Measurements from ENCODE around the gene FAM228B.
"Not testable (repeated sequence)": the region's sequence is repeated elsewhere in the genome, so short reads cannot be mapped to it uniquely, and the experiment has no call there.

FAM228B gene

DNA sequence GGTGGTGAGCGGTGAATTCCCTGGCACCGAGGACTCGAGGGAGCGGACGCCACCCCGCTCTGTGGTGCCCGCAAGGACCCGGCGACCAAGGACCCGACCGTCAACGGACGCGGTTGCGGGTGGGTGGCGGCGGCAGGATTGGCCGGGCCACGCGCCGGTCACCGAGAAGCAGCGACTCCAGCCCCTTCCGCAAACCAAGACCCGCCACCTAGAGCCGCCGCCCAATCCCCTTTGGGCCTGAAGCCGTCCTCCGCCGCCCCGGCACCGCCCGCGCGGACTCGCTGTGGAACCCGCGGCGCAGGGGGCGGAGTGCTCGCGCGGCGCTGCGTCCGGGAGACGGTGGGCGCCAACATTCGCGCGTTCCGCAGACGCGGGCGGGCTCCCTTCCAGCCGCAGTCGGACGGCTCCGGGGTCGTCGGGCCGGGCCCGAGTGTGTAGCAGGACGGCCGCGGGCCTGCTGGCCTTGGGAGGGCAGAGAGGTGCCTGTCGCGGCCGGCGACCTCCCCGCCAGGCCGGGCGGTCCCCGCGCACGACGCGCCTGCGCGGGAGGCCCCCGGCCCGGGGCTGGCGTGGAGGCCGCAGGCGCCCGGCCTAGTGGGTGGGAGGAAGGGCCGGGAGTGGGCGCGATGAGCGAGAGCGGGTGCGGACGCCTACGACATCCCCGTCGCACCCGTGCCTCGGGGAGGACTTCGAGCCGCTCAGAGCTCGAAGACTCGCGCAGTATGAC lies at the start of gene FAM228B, which contains the start of gene PFN4:
FAM228B (plus strand) TSS at position 275 of the 727 bp plus-strand sequence. CDS start 893 bp downstream, outside the sequence.
PFN4 (minus strand) TSS at position 140 of the 727 bp plus-strand sequence. CDS start 799 bp downstream, outside the sequence.
- DNase-seq = peak; percentile 79 to 98 (median 88)
- intact Hi-C loops (cut with DNase I) = loop anchor here (2.0 kb wide), 1 partner anchor 39 kb away; the partner anchor contains the start of gene TP53I3

DNA sequence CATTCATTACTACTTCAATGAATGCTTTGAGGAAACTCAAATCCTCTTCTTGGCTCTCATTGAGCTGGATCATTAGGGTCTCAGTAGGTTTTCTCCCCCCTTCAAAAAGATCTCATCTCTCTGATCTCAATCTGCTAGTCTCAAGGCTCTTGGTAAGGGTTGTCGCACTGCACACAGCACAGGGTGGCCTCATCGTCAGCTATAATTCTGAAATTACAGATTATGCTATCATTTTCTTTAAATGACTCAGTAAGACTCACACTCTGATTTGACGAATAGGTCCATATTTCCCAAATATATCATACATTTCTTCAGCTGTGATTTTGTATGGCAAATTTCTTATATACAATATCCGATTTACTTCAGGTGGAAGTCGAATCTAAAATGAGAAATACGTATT lies 49.5 kb upstream of the FAM228B start:
- intact Hi-C loops (cut with DNase I) = no loop called here
- DNase-seq = no peak

DNA sequence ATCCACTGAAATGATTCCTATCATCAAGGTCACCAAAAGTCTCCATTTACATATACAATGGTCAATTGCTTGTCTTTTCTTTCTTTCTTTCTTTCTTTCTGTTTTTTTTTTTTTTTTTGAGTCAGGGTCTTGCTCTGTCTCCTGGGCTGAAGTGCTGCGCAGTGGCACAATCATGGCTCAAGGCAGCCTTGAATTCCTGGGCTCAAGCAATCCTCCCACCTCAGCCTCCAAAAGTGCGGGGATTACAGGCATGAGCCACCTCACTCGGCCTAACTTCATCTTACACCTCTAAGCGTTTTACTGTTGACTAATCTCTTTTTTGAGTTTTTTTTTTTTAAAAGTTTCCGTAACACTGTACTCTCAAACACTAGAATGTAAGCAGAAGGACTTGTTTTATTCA lies 48.0 kb upstream of the FAM228B start:
- DNase-seq = no peak
- intact Hi-C loops (cut with DNase I) = no loop called here

DNA sequence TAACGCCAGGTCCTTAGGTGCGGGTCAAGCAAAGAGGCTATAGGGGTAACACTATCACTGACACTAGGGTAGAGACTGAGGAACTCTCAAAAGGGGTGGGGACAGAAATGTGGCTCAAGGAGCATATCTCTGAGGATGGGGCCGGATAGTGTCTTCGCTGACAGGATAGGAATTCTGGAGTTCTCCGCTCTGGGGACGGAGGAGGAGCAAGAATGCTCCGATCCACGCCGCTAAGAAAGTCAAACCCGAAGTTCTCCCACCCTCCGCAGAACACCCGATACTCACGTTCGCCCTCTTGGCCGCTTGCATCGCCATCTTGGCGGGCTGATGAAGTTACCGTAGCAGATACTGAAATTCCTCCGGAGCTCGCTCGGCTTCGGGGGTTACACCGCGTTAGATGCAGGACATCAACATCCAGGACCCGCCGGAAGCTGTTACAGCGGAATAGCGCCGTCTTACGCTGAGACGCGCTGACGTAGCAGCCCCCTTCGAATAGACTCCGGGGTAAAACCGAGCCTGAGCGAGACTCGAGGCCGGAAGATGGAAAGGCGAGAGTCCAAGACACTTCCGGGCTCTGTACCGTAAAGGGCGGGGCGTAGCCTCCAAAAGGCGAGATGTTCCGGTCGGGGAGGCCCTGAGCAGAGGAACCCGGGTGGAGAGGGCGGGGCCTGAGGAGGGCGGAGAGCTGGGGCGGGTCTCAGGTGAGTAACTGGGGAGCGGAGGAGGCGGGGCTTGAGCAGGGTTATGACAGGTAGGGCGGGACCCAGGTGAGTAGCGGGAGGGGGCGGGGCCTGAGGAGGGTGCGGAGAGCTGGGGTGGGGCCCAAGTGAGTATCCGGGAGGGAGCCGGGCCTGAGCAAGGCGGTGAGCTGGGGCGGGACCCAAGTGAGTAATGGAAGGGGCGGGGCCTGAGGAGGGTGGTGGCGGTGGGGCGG lies 47.1 kb upstream of the FAM228B start, which contains the start of gene SF3B6:
SF3B6 (minus strand) TSS at position 412 of the 934 bp plus-strand sequence; CDS start at position 315, 97 bp downstream.
- DNase-seq = peak; percentile 90 to 99 (median 96)
- intact Hi-C loops (cut with DNase I) = loop anchor here (2.0 kb wide), 1 partner anchor 149 kb away; the partner anchor contains the start of gene ATAD2B

DNA sequence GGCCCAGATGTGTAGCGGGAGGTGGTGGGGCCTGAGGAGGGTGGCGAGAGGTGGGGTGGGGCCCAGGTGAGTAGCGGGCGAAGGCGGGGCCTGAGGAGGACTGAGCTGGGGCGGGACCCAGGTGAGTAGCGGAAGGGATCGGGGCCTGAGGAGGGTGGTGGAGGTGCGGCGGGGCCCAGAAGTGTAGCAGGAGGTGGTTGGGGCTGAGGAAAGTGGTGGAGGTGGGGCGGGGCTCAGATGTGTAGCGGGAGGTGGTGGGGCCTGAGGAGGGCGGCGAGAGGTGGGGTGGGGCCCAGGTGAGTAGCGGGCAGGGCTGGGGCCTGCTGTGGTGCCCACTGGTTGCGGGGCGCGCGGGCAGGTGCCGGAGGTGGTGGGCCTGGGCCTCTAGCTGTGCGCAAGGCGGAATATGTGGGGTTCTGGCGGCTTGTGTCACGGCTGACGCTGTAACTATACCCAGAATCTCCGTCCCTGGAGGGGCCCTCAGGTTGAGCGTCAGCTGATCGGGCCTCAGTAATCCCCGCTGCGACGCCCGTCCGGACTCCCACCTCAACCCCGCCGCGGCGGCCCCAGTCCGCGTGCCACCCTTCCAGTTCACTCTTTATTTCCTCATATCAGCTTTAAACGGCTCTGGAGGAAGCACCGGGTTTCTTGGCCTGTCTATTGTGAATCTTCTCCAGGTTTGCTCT lies 46.3 kb upstream of the FAM228B start:
- DNase-seq = peak in 6 of 10 donors; percentile 21 to 88 (median 53)
- intact Hi-C loops (cut with DNase I) = loop anchor here (2.0 kb wide), 1 partner anchor 150 kb away; the partner anchor contains the start of gene ATAD2B

DNA sequence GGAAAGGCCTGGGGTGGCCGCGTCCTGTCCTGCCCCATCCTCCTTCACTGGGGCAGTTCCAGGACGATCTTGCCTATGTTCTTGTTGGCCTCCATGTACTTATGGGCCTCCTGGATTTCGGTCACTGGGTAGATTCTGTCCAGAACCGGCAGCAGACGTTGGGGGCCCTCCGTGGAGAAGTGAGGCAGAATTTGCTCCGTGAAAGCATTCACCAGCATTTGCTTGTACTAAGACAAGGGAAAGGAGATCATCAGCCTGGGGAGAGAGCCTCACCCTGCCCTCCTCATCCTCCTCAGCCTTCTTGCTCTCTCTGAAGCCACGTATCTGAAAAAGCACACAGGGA lies 45.8 kb upstream of the FAM228B start:
- DNase-seq = no peak
- intact Hi-C loops (cut with DNase I) = loop anchor here (2.0 kb wide), 1 partner anchor 151 kb away; the partner anchor contains the start of gene ATAD2B

DNA sequence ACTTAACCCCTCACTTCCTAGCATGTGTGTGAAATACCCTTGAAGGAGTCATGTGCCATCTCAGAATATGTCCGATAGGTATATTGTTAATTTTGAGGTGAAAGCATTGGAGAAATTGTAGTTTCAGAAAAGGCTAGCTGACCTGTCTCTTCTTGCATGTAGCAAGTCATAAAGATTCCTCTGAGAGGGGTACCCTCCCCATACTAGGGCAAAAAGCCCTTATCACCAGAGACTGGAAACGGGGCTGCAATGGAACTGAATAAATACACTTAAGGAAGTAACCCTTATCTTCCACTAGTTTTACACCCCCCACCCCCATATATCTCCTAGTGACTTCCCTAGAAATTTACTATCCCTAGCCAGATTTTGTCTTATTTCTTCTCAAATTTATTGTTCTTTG lies 45.4 kb upstream of the FAM228B start:
- intact Hi-C loops (cut with DNase I) = loop anchor here (2.0 kb wide), 1 partner anchor 151 kb away; the partner anchor contains the start of gene ATAD2B

DNA sequence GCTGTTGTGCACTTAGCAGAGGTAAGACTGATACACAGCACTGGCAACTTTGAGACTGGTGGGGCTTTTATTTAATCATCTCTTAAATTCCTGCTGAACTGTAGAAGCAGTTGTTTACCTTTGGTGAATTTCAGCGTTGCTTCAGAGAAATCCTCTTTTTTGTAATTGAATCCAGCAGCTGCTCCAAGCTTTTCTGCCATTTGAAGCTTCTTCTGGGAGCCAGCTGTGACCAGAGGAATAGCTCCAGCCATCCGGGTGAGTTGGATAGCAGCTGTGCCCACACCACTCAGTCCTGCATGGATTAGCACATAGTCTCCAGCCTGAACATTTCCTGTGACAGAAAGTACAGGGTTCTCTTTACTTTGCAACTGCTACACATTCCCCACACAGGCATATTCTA lies 42.6 kb upstream of the FAM228B start:
- no peak for DNase-seq
- intact Hi-C loops (cut with DNase I) = no loop called here

More for the DNA sequence above, 45.4 kb upstream of the FAM228B start:
- DNase-seq = no peak

DNA sequence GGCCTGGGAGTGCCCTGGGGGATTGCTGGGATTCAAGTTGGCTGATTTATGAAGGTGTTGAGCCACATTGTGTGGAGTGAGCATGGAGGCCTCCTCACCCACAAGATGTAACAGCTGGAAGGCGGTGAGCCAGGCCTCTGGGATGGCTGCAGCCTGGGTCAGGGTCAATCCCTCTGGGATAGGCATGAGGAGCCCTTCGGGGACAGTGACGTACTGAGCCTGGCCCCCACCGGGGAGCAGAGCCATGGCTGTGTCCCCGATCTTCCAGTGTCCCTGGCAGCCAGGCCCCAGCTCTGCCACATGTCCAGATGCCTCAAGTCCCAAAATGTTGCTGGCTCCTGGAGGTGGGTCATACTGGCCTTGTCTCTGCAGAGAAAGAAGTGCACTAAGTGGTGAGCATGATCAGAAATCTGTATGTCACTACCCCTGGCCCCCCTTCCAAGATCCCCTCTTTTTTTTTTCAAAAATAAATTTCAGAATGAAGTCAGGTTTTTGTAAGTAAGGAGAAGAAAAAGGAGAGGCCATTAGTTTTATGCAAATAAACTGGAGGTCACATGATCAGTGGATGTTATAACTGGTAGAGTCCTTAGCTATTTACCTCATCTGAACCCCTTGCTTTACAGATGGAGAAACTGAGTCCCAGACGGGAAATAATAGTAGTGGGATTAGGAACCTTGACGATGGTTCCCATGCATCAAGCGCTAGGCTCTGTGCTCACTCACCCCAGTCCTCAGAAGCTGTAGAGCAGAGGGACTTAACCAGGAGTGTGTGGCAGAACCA lies 40.3 kb upstream of the FAM228B start:
- intact Hi-C loops (cut with DNase I) = no loop called here
- no peak for DNase-seq

DNA sequence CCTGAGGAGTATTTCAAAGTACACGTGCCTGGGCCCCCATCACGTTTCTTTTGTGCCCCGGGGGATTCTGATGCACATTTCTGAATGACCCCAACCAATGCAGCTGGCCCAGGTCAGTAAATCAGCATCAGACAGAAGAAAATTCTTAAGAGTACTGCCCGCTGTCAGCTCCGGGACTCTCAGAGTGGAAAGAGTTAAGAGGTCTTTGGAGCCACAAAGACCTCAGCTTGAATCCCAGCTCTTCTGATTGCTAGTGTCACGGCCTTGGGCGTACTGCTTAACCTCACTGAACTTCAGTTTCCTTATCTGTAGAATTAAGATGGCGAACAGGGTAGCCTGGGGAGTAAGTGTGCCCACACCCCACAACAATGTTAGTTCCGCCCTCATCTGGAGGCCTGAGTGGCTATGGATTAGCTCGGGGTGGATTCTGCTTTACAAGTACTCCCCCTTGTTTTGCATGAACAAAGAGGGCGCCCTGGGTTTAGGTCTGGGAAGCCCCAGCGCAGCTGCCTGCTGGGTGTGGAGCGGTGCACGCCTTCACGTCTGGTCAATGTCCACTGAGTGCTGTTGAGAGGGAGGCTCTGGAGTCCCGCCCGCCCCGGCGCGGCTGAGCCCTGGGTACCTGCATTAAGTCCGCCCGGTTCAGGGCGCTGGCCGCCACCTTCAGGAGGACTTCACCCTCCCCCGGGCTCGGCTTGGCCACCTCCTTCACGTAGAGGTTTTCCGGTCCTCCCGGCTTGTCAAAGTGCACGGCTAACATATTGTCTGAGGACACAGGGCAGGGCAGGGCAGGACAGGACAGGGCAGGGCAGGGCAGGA lies 39.5 kb upstream of the FAM228B start:
- peak in 3 of 10 donors; percentile 19 to 73 (median 50) for DNase-seq

DNA sequence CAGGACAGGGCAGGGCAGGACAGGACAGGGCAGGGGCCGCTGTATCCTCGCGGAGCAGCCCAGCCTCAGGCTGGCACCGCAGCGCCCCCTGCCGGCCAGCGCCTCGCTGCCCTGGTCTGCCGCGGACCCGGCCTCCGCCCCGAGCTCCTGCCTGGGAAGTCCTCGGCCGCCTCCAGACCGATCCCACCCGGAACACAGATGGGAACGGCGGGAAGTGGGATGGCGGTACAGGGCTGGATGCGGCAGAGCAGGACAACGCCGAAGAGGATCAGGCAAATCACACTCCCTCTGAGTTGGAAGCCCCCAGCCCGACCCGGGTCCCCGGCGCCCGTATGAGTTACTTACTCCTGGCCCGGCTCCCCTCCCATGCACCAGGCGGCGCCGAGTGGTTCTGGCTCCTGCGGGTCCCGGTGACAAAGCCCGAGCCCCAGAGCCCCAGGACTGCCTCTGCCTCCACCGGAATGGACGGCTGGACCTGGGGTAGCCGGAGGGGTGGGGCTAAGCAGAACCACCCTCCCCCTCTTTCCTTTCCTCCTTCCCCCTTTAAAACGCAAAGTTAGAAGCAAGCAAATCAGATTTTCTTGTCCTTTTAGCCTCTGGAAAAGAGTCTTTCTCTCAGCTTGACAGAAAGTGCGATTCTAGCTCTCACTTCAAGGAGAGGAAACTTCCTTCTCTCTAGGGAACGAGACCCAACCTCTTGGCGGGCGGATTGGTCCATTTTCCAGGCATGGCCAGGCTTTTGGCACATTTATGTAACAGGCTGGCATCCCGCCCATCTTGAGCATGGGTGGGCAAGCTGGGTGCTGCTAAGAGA lies 38.7 kb upstream of the FAM228B start, which contains the start of gene TP53I3:
TP53I3 (minus strand) TSS at position 449 of the 814 bp plus-strand sequence. CDS start 508 bp downstream, outside the sequence.
- intact Hi-C loops (cut with DNase I) = loop anchor here (1.0 to 2.0 kb wide), 3 partner anchors 38 to 260 kb away; partner anchors contain the start of genes ATAD2B, FAM228B and PFN4
- peak; percentile 62 to 98 (median 80) for DNase-seq

More for the DNA sequence above, 39.5 kb upstream of the FAM228B start:
- intact Hi-C loops (cut with DNase I) = loop anchor here (1.0 to 2.0 kb wide), 3 partner anchors 39 to 259 kb away; partner anchors contain the start of genes ATAD2B, FAM228B and PFN4

DNA sequence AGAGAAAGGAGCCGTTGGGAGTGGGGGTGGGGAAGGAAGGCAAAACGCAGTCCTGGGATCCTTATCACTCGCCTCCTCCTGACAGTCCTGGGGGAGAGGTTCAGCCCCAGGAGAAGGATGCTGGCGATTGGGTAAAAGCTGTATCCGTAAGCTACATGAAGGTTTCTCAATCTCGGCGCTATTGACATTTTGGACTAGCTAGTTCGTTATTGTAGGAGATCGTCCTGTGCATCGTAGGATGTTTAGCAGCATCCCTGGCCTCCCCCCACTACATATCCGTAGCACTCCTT lies 38.1 kb upstream of the FAM228B start:
- no peak for DNase-seq
- intact Hi-C loops (cut with DNase I) = loop anchor here (2.0 kb wide), 2 partner anchors 38 to 158 kb away; partner anchors contain the start of genes ATAD2B, FAM228B and PFN4

DNA sequence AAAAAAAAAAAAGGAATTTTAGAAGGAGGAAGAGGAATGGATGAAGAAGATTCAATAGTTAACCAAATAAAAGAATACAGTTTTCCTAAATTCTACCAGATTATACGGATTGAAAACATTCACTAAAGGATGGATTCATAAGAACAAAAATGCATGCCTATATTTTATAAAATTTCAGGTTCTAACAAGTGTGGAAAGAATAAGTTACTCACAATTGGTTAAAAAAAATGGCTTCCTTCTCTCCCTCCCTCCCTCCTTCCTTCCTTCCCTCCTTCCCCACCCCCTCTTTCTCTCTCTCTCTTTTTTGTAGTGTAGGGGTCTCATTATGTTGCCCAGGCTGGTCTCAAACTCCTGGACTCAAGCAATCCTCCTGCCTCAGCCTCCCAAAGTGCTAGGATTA lies 37.0 kb upstream of the FAM228B start:
- intact Hi-C loops (cut with DNase I) = no loop called here
- no peak for DNase-seq

DNA sequence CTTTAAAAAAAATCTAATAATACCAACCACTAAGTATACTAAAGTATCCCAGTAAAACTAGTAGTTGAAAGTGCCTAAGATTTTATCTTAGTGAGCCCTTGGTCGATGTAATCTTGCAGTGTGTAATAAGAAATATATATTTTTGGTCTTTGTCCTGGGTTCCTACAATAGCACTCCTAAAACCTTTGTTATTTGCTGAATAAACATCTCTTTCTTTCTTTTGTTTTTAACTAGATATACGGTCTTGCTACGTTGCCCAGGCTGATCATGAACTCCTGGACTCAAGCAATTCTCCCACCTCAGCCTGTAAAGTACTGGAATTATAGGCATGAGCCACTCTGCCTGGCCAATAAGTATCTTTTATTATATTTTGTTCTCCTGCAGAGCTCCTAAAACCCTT lies 36.2 kb upstream of the FAM228B start:
- intact Hi-C loops (cut with DNase I) = no loop called here
- DNase-seq = no peak

DNA sequence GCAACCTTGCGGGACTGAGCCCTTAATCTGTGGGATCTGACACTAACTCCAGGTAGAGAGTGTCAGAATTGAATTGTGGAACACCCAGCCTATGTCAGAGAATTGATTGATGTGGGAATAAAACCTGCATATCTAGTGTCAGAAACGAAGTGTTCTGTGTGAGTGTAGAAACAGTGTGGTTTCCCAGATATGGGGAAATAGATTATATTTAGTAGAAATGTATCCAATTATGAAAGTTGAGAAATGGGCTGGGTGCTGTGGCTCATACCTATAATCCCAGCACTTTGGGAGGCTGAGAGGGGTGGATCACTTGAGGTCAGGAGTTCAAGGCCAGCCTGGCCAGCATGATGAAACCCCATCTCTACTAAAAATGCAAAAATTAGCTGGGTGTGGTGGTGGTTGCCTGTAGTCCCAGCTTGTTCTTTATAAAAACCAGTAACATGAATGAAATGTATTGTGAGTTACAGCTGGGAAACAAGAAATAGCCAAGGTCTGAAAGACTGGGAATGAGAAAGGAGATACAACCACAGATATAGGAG lies 34.4 kb upstream of the FAM228B start:
- DNase-seq = no peak
- intact Hi-C loops (cut with DNase I) = no loop called here

DNA sequence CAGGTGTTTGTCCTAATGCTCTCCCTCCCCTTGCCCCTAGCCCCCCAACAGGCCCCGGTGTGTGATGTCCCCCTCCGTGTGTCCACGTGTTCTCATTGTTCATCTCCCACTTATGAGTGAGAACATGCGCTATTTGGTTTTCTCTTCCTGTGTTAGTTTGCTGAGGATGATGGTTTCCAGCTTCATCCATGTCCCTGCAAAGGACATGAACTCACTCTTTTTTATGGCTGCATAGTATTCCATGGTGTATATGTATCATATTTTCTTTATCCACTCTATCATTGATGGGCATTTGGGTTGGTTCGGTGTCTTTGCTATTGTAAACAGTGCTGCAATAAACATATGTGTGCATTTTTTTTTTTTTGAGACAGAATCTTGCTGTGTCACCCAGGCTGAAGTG lies 30.0 kb upstream of the FAM228B start:
- intact Hi-C loops (cut with DNase I); DNase-seq: not testable (repeated sequence)

DNA sequence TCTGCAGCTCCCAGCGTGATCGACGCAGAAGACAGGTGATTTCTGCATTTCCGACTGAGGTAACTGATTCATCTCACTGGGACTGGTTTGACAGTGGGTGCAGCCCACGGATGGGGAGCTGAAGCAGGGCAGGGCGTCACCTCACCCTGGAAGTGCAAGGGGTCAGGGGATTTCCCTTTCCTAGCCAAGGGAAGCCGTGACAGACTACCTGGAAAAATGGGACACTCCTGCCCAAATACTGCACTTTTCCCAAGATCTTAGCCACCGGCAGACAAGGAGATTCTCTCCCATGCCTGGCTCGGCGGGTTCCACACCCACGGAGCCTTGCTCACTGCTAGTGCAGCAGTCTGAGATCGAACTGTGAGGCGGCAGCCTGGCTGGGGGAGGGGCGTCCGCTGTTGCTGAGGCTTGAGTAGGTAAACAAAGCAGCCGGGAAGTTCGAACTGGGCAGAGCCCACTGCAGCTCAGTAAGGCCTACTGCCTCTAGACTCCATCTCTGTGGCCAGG lies 28.0 kb upstream of the FAM228B start:
- peak in 1 of 10 donors; percentile 57 for DNase-seq
- intact Hi-C loops (cut with DNase I) = not testable (repeated sequence)

Measured in posterior cingulate gyrus (tissue), 11 donors.